NOMO-1 treated with DMSO at 0.1 percent for 48 hours (cell line): ENCODE results near the gene RHOBTB3.
A peak's percentile ranks its signal among the peaks of the same experiment; 100 is the strongest.
"Not testable (repeated sequence)": the region's sequence is repeated elsewhere in the genome, so short reads cannot be mapped to it uniquely, and the experiment has no call there.

Experiments used
- DNase-seq: peaks from one replicate; lab custom pipeline; 2025; ENCODE audit not compliant: unreplicated experiment; lab: John Stamatoyannopoulos, UW

RHOBTB3 gene

GRCh38 chr5:95713246-95713645 lies 17.9 kb upstream of the RHOBTB3 start:
- DNase-seq: not testable (repeated sequence)

- peak; percentile 44 for DNase-seq
These were observed 17.0 kb upstream of the RHOBTB3 start for GRCh38 chr5:95713960-95714710.

- DNase-seq: no peak
These were observed 15.2 kb upstream of the RHOBTB3 start for GRCh38 chr5:95715799-95716461.

- DNase-seq: no peak
These were observed 13.7 kb upstream of the RHOBTB3 start for GRCh38 chr5:95717439-95717838.

- peak; percentile 85 for DNase-seq
These were observed 12.9 kb upstream of the RHOBTB3 start for GRCh38 chr5:95718203-95718602.

GRCh38 chr5:95718738-95719137 lies 12.4 kb upstream of the RHOBTB3 start:
- DNase-seq: no peak

GRCh38 chr5:95720094-95720786 lies 10.9 kb upstream of the RHOBTB3 start:
- no peak for DNase-seq

GRCh38 chr5:95721582-95722295 lies 9.4 kb upstream of the RHOBTB3 start:
- DNase-seq: no peak

GRCh38 chr5:95723632-95724369 lies 7.3 kb upstream of the RHOBTB3 start:
- no peak for DNase-seq

GRCh38 chr5:95725071-95725820 lies 5.9 kb upstream of the RHOBTB3 start:
- peak; percentile 58 for DNase-seq

GRCh38 chr5:95725937-95726810 lies 5.0 kb upstream of the RHOBTB3 start:
- no peak for DNase-seq

GRCh38 chr5:95726811-95727763 lies 4.0 kb upstream of the RHOBTB3 start:
- no peak for DNase-seq

- DNase-seq: no peak
These were observed 3.4 kb upstream of the RHOBTB3 start for GRCh38 chr5:95727764-95728191.

- DNase-seq: no peak
These were observed 2.5 kb upstream of the RHOBTB3 start for GRCh38 chr5:95728494-95729114.

GRCh38 chr5:95729115-95730010 lies 1.8 kb upstream of the RHOBTB3 start:
- no peak for DNase-seq

- DNase-seq: no peak
These were observed 980 bp upstream of the RHOBTB3 start for GRCh38 chr5:95730011-95730700.
